LoVo (cell line): ENCODE measurements around the gene GPBP1.
"Not testable (repeated sequence)": the region's sequence is repeated elsewhere in the genome, so short reads cannot be mapped to it uniquely, and the experiment has no call there.

Source experiments
- DNase-seq: peaks from one replicate; pipeline ENCODE4 v3.0.0-alpha.2; 2016; ENCODE audit warnings: low spot score

GPBP1 gene

DNA sequence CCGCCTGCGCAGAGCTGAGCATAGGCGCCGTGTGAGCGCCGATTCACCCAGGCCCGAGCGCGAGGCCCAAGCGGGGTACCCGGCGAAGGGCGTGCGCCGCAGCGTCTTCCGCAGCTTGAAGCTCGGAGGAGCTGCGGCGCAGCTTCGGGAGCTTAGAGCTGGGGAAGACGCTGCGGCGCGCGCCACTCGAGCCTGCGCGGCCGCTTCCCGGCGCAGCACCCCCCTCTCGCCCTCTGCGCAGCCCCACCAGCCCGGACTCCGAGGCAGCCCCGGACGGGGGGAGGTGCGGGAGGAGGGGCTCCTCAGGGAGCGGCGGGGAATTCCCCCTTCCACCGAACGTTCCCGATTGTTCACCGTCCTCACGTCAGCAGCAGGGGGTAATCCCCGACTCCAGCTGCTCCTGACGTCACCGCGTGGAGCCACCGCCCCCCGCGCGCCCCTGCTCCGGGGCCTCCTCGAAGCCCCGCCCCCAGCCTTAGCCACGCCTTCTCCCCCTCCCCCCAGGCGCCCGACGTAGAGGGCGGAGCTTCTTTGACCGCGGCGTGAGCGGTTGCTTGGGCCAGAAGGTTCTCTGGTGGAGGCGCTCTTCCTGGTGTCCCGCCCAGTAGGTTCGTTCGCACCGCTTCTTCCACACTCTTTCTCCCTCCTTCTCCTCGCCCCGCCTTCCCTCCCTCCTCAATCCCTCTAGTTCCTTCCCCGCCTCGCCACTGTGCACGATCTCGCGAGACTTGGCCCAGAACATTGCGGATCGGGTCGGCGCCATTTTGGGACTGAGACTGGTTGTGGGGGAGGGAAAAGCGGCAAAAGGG is at the start of gene GPBP1:
TSS of gene GPBP1 (plus strand) at position 741 of the 809 bp plus-strand sequence. CDS start 40,072 bp downstream, outside the sequence.
- peak; percentile 99 for DNase-seq

DNA sequence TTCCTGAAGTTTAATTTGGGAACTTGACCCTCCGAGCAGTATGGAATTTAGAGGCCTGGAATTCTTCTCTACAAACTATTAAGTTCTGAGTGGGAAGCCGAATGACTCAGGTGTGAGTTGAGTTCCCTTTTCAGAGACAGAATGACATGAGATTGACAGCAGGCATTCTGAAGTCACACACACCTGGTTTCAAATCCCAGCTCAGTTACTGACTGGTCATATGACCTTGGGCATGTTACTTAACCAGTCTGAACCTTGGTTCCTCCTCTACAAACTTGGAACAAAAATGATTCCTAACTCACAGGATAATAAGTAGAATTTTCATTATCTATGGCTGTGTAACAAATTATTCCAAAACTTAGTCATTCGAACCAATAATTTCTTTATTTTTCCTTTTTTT is 45.5 kb upstream of the GPBP1 start:
- no peak for DNase-seq

- DNase-seq, result no peak
Observed at GRCh38 chr5:57133574-57133973, 40.3 kb upstream of the GPBP1 start.

DNA sequence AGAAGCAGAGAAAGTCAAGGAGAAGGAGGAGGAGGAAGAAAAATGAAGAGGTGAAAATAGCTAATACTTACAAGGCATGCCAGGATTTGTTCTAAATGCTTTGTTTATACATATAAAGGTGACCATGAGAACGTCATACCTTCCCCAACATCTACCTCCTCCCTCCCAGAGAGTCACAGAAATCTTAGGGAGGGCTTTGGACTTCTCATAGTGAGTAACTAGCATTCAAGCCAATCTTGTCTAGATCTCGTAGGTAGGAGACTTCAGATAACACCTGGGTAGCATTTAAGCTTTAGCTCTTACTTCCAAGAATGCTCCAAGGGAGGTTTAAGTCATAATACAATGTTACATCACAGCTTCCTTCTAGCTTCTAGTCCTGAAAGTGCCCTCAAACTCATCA is 36.5 kb upstream of the GPBP1 start:
- peak; percentile 13 for DNase-seq

DNA sequence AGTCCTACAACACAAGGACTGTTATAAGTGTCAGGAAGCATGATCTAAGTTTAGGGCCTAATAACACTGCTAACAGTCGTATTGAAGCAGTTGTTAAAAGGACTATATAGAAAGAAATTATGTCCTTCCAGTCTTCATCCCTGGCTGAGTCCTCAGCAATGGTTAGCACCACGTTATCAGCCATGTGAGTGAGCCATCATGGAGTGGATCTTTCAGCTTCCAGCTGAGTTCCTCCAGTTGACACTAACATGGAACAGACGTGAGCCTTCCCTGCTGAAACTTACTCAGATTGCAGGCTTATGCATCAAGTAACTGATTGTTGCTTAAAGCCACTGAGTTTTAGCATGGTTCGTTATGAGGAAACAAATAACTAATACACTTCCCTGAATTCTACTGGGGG is 21.5 kb upstream of the GPBP1 start:
- no peak for DNase-seq

GRCh38 chr5:57155033-57155432 is 18.8 kb upstream of the GPBP1 start:
- DNase-seq, result no peak

GRCh38 chr5:57157131-57157530 is 16.7 kb upstream of the GPBP1 start:
- DNase-seq, result no peak

- DNase-seq, result no peak
Observed at GRCh38 chr5:57157666-57158065, 16.2 kb upstream of the GPBP1 start.

GRCh38 chr5:57163553-57164006 is 10.3 kb upstream of the GPBP1 start:
- no peak for DNase-seq

DNA sequence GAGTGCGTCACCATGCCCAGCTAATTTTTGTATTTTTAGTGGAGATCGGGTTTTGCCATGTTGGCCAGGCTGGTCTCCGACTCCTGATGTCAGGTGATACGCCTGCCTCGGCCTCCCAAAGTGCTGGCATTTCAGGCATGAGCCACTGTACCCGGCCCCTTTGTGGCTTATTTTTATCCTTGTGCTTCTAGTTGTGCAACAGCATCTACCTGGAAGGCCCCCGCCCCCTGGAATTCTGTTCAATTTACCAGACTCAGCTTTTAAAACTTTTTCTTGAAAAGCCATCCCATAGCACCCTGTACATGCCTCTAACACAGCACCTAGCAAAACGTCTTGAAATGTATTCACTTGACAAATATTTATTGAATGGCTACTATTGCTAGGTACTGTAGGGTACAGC is 9.7 kb upstream of the GPBP1 start:
- no peak for DNase-seq

DNA sequence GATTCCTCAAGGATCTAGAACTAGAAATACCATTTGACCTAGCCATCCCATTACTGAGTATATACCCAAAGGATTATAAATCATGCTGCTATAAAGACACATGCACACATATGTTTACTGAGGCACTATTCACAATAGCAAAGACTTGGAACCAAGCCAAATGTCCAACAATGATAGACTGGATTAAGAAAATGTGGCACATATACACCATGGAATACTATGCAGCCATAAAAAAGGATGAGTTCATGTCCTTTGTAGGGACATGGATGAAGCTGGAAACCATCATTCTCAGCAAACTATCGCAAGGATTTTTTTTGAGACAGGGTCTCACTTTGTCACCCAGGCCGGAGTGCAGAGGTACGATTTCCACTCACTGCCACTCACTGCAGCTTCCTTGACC is 8.7 kb upstream of the GPBP1 start:
- not testable (repeated sequence) for DNase-seq

DNA sequence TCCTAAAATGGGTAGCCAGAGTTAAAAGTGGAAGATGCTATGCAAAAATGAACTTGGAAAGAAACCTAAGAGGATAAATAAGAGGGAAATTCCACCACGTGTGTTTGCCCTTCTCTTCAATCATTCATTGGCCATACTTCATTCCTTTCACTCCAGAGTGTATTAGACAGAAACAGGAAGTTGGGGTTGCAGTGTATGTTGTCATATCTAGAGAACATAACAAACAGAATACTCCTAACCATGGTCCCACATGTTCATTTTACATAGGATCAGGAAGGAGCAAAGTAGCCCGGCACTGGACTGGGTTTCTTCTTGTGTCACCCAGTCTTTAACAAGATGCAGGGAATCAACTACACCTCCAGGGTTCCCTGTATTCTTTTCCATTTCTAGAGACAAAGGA is 7.6 kb upstream of the GPBP1 start:
- DNase-seq, result no peak

GRCh38 chr5:57167201-57167600 is 6.7 kb upstream of the GPBP1 start:
- DNase-seq, result no peak

DNA sequence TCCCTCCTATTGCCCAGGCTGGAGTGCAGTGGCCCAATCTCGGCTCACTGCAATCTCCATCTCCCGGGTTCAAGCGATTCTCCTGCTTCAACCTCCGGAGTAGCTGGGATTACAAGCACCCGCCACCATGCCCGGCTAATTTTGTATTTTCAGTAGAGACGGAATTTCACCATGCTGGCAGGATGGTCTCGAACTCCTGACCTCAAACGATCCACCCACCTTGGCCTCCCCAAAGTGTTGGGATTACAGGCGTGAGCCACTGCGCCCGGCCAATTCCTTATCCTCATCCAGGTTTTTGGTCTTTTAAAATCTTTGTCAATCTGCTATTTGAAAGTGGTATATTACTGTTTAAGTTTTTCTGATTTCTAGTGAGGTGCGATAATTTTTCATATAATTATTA is 3.7 kb upstream of the GPBP1 start:
- DNase-seq, result not testable (repeated sequence)

- DNase-seq, result peak; percentile 67
Observed at GRCh38 chr5:57171816-57172465, 1.9 kb upstream of the GPBP1 start.

- peak; percentile 38 for DNase-seq
Observed at GRCh38 chr5:57172466-57173318, 1.2 kb upstream of the GPBP1 start.

- peak; percentile 13 for DNase-seq
Observed at GRCh38 chr5:57174128-57174889, 450 bp downstream of the GPBP1 start.

GRCh38 chr5:57174890-57175510 is 1.1 kb downstream of the GPBP1 start:
- peak; percentile 5 for DNase-seq

DNA sequence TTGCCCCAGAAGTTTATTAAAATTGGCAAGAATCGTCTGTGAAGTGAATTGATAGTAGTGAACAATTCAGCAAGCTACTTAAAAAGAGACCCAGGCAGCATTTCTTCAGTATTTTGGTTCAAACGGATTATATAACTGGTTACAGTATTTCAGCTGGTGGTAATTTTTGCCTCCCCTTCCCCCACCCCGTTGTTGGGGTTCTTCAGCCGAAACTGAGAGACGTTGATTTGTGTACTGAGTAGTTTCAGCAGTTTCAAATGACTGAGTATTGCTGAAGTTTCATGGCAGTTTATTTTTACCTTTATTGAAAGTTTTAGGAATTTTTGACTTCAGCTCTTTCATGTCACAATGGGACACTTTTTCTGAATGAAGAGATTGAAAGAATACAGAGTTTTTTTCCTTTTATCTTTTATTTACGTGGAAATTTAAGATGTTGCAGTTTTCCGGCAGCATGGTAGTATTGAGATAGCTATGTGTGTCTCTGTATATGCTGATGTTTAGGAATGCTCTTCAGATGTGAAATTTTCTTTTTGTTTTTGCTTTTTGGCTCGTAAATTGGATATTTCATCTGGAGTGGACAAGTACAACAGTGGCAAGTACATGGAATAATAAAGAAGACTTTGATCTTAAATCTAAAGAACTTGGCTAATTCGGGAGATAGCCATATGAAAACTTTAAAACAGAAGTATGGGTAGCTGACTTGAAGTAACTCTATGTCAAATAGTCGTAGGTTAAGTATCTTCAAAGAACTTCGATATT is 1.9 kb downstream of the GPBP1 start:
- no peak for DNase-seq

DNA sequence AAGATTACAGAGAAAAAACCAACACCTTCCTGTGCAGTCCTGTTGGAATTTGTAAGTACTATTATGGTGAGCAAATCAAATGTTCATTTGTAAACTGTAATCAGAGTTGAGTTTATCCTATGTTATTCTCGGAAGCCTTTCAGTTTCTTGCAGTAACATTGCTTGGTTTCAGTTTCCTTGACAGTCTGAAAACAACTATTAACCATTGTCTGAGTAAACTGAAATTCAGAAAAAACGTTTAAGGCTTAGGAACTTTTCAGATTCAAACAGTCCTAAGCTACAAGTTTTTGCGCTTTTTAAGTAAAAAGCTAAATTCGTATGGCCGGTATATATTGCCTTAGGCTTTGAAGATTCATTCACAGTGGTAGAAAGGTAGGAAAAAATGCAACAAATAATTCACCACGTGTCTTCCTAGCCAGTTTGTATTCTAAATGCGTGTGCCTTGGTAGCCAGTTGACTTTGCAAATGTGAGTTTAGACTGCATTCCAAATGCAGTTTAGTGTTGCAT is 2.5 kb downstream of the GPBP1 start:
- peak; percentile 29 for DNase-seq
